H1 (cell line): ENCODE results near the gene SOX13. TPM values are rescaled to one million over a fixed set of nuclear protein-coding genes. Genes with fewer than 3 reads are reported as not detected.

Experiments
- CTCF ChIA-PET: fragments of 300-600 bp; sonication (Branson Sonifier 250); formaldehyde crosslinking; loops from one replicate; lab custom pipeline; 2021; ENCODE audit not compliant: partially characterized antibody; lab: Charles Lee
- POLR2A ChIA-PET: fragments of 300-600 bp; sonication (Branson Sonifier 250); formaldehyde crosslinking; loops from one replicate; lab custom pipeline; 2021; ENCODE audit warnings: inconsistent platforms; ENCODE audit not compliant: partially characterized antibody; lab: Charles Lee
- DNase-seq, 2 experiments: peaks; one replicate each; pipeline versions ENCODE4 v3.0.0 to v3.0.0-alpha.2; 2010 to 2022; ENCODE audit warnings: low spot score in 2 of 2, low read depth in 1 of 2, mixed read lengths in 1 of 2
- FAIRE-seq: peaks from 2 replicates; lab custom pipeline; 2011; peaks lifted over from hg19 to GRCh38; lab: Jason Lieb, UNC
- H2AFZ ChIP-seq: 2 replicates; pipeline ENCODE4 v1.8.1; 2012; ENCODE audit warnings: low read length, inconsistent platforms
- H2AK5ac ChIP-seq: 2 replicates; pipeline ENCODE4 v1.6.1; 2013; ENCODE audit warnings: low read depth, low read length
- H2BK120ac ChIP-seq: replicated peaks from 2 replicates; pipeline ENCODE3; 2013; ENCODE audit warnings: low read depth, low read length, inconsistent platforms
- H2BK12ac ChIP-seq: 2 replicates; pipeline ENCODE4 v1.6.1; 2013; ENCODE audit warnings: low read depth, low read length
- H2BK15ac ChIP-seq: 2 replicates; pipeline ENCODE4 v1.6.1; 2013; ENCODE audit warnings: low read length
- H2BK20ac ChIP-seq: 2 replicates; pipeline ENCODE4 v1.6.1; 2013; ENCODE audit warnings: low read length
- H2BK5ac ChIP-seq: 2 replicates; pipeline ENCODE4 v1.6.1; 2013; ENCODE audit warnings: low read depth, low read length
- H3K14ac ChIP-seq: 2 replicates; pipeline ENCODE4 v1.6.1; 2013; ENCODE audit warnings: inconsistent platforms; ENCODE audit not compliant: insufficient read length
- H3K18ac ChIP-seq: 2 replicates; pipeline ENCODE4 v1.6.1; 2013; ENCODE audit warnings: low read length; ENCODE audit errors: extremely low read depth
- H3K23ac ChIP-seq: 2 replicates; pipeline ENCODE4 v1.6.1; 2013; ENCODE audit warnings: inconsistent platforms; ENCODE audit not compliant: insufficient read length
- H3K23me2 ChIP-seq: 2 replicates; pipeline ENCODE4 v1.6.1; 2013; ENCODE audit warnings: low read depth, low read length
- H3K27ac ChIP-seq: 2 replicates; pipeline ENCODE4 v1.6.1; 2011; ENCODE audit warnings: low read depth, low read length, inconsistent platforms
- H3K27me3 ChIP-seq, 4 experiments: replicated peaks in 1 of 4; 1 replicate in 1 of 4; 2 replicates in 3 of 4; pipeline versions ENCODE4 v1.6.1 to v1.8.1; 2011 to 2013; ENCODE audit warnings: low read length in 3 of 4, mild to moderate bottlenecking in 3 of 4, inconsistent platforms in 2 of 4, mixed read lengths in 2 of 4, moderate library complexity in 1 of 4; ENCODE audit not compliant: control insufficient read depth in 3 of 4, insufficient read depth in 3 of 4; ENCODE audit errors: extremely low read depth in 1 of 4
- H3K36me3 ChIP-seq, 4 experiments: 2 replicates each; pipeline versions ENCODE4 v1.6.1 to v1.8.1; 2011 to 2013; ENCODE audit warnings: mild to moderate bottlenecking in 4 of 4, low read length in 3 of 4, moderate library complexity in 2 of 4, control low read depth in 1 of 4, inconsistent platforms in 1 of 4; ENCODE audit not compliant: insufficient read depth in 4 of 4, control insufficient read depth in 2 of 4
- H3K4ac ChIP-seq: replicated peaks from 2 replicates; pipeline ENCODE3; 2013; ENCODE audit warnings: low read length, low read depth, mixed read lengths, inconsistent platforms; ENCODE audit not compliant: insufficient read length
- H3K4me1 ChIP-seq, 4 experiments: replicated peaks in 1 of 4; 1 replicate in 1 of 4; 2 replicates in 3 of 4; pipeline versions ENCODE4 v1.6.1 to v1.8.1; 2011 to 2013; ENCODE audit warnings: low read length in 3 of 4, inconsistent platforms in 2 of 4, mixed read lengths in 1 of 4; ENCODE audit not compliant: insufficient read depth in 4 of 4, control insufficient read depth in 3 of 4
- H3K4me2 ChIP-seq, 2 experiments: 2 replicates each; pipeline versions ENCODE4 v1.6.1 to v1.8.1; 2011 to 2013; ENCODE audit warnings: low read depth in 2 of 2, low read length in 2 of 2, control low read depth in 1 of 2, inconsistent platforms in 1 of 2, mild to moderate bottlenecking in 1 of 2; ENCODE audit not compliant: insufficient read depth in 1 of 2
- H3K4me3 ChIP-seq, 4 experiments: fragments of 200-600, 300-600 bp in 1 of 4; sonication (generic), shearing (Covaris generic), sonication (Bioruptor Twin) in 1 of 4; 2 replicates each; pipeline versions ENCODE4 v1.5.1 to v1.8.1; 2011 to 2016; ENCODE audit warnings: low read length in 4 of 4, low read depth in 3 of 4, control low read depth in 2 of 4, inconsistent platforms in 2 of 4, mild to moderate bottlenecking in 2 of 4, mixed read lengths in 1 of 4, moderate library complexity in 1 of 4; ENCODE audit not compliant: insufficient read depth in 2 of 4; ENCODE audit errors: extremely low read depth in 1 of 4
- H3K56ac ChIP-seq: replicated peaks from 2 replicates; pipeline ENCODE3; 2013; ENCODE audit warnings: low read depth, mild to moderate bottlenecking, mixed read lengths, low read length, inconsistent platforms; ENCODE audit not compliant: insufficient read length
- H3K79me1 ChIP-seq: 2 replicates; pipeline ENCODE4 v1.6.1; 2013; ENCODE audit warnings: low read depth, low read length, control low read depth
- H3K79me2 ChIP-seq, 2 experiments: 2 replicates each; pipeline versions ENCODE4 v1.6.1 to v1.8.1; 2012 to 2013; ENCODE audit warnings: low read length in 2 of 2, mild to moderate bottlenecking in 2 of 2, inconsistent platforms in 1 of 2; ENCODE audit not compliant: insufficient read depth in 2 of 2, control insufficient read depth in 1 of 2
- H3K9ac ChIP-seq, 4 experiments: replicated peaks in 1 of 4; 1 replicate in 1 of 4; 2 replicates in 3 of 4; pipeline versions ENCODE4 v1.6.1 to v1.8.1; 2011 to 2013; ENCODE audit warnings: low read depth in 3 of 4, low read length in 3 of 4, control low read depth in 2 of 4, mild to moderate bottlenecking in 2 of 4, moderate library complexity in 2 of 4, inconsistent platforms in 1 of 4; ENCODE audit errors: extremely low read depth in 1 of 4
- H3K9me3 ChIP-seq, 2 experiments: 2 replicates each; pipeline versions ENCODE4 v1.6.1 to v1.8.1; 2012 to 2013; ENCODE audit warnings: mild to moderate bottlenecking in 2 of 2, moderate library complexity in 2 of 2, control low read depth in 1 of 2, inconsistent platforms in 1 of 2, low read depth in 1 of 2, low read length in 1 of 2, mixed read lengths in 1 of 2; ENCODE audit not compliant: insufficient read depth in 2 of 2
- H4K20me1 ChIP-seq, 2 experiments: replicated peaks in 1 of 2; 2 replicates each; pipeline versions ENCODE3 to v1.8.1; 2011 to 2013; ENCODE audit warnings: inconsistent platforms in 2 of 2, low read length in 2 of 2, mild to moderate bottlenecking in 1 of 2; ENCODE audit not compliant: insufficient read depth in 2 of 2, control insufficient read depth in 1 of 2
- H4K5ac ChIP-seq: 2 replicates; pipeline ENCODE4 v1.6.1; 2013; ENCODE audit warnings: low read length, low read depth, mixed read lengths, inconsistent platforms; ENCODE audit not compliant: insufficient read length
- H4K8ac ChIP-seq: 2 replicates; pipeline ENCODE4 v1.8.0; 2013; ENCODE audit warnings: mild to moderate bottlenecking, moderate library complexity, low read length, inconsistent platforms; ENCODE audit not compliant: insufficient read depth; ENCODE audit errors: extremely low read depth
- H4K91ac ChIP-seq: replicated peaks from 2 replicates; pipeline ENCODE3; 2013; ENCODE audit warnings: low read length, mixed read lengths, inconsistent platforms; ENCODE audit not compliant: insufficient read length
- BRCA1 ChIP-seq: IDR thresholded peaks from 2 replicates; pipeline ENCODE4 v1.6.1; 2012; ENCODE audit warnings: low read depth, low read length, improper control_type of control experiment
- CHD2 ChIP-seq: IDR thresholded peaks from 2 replicates; pipeline ENCODE4 v1.6.1; 2012; ENCODE audit warnings: low read length, improper control_type of control experiment
- whole genome bisulfite sequencing, 2 experiments: shearing (Covaris generic) in 1 of 2; methylation state at CpG; one replicate each; pipeline versions ENCODE4 v1.1.6 to v1.1.7; 2013 to 2015; ENCODE audit warnings: low lambda C conversion rate in 2 of 2, mixed read lengths in 2 of 2, inconsistent platforms in 1 of 2, low coverage in 1 of 2, missing lambda C conversion rate in 1 of 2; ENCODE audit not compliant: insufficient replicate concordance in 2 of 2, insufficient coverage in 1 of 2, insufficient read length in 1 of 2; ENCODE audit errors: extremely low coverage in 1 of 2, missing lambda C conversion rate in 1 of 2; 5-methylcytosine and 5-hydroxymethylcytosine counted together
- polyA plus RNA-seq, 7 experiments: library from polyadenylated mRNA; depleted of rRNA in 3 of 7; stranded (reverse) in 5 of 7; unstranded in 2 of 7; fragments of >200 nt in 5 of 7; fragments of 200-250 nt in 2 of 7; gene quantifications; 1 replicate in 5 of 7; 2 replicates in 1 of 7; 4 replicates in 1 of 7; pipeline versions ENCODE4 v1.2.1 to v1.2.3, GENCODE V29; 2011 to 2013; ENCODE audit warnings: missing spikeins in 2 of 7, mixed read lengths in 2 of 7
- total RNA-seq: library from RNA; stranded (reverse); fragmentation: NEBNext Ultra II Directional; extraction: Animal tissue kit (Norgen Biotek cat#: 25700); gene quantifications from 2 replicates; pipeline ENCODE4 v1.2.1, GENCODE V29; 2021

Gene SOX13
- total and polyA plus RNA-seq, 2 of the 8 experiments (the other 6 are each of a cell fraction or from before 2014, with no cell fraction given), result 113 to 173 TPM

- Histone ChIP-seq H2BK20ac (no peak overlapping the region), H4K8ac (no peak overlapping the region), H2BK15ac (no peak overlapping the region), H3K18ac (no peak overlapping the region), H3K14ac (no peak overlapping the region), H2BK12ac (no peak overlapping the region), H3K27me3 (no peaks in the 10 kb centered on the region), H3K56ac (no peak overlapping the region), H4K5ac (no peak overlapping the region), H2BK120ac (no peak overlapping the region), H3K79me1 (peaks cover 7% of the 10 kb centered on the region; the same call in 1 of the 2 replicates), H3K9ac (no peak overlapping the region), H4K91ac (no peak overlapping the region), H3K4ac (no peak overlapping the region), H3K36me3 (peaks cover 12 to 66% (median 49%) of the 10 kb centered on the region in 4 experiments), H2AFZ (no peak overlapping the region), H3K27ac (no peak overlapping the region), H2BK5ac (no peak overlapping the region; the same call in 1 of the 2 replicates)
- no peak for DNase-seq
- POLR2A ChIA-PET, result interaction anchor here (1.2 to 13.3 kb wide), 5 partner anchors 8 to 257 kb away, joined by 3 to 174 read pairs (median 4); partner anchors contain the start of gene SNRPE
- WGBS, 2 experiments, result 94% methylated on average over 22 of the region's 22 CpGs; no CpG with 5 or more reads in 1 of the 2 experiments
- TF ChIP-seq BRCA1 (no peak), CHD2 (no peak)
- TF ChIP-seq, all 59 proteins: peak for 0
- Histone ChIP-seq H3K9me3 (no peaks in the 10 kb centered on the region), H2AK5ac (no peak overlapping the region), H3K4me1 (peaks cover 4 to 21% (median 7%) of the 10 kb centered on the region in 4 experiments), H3K4me3 (no peak overlapping the region), H3K23ac (no peak overlapping the region), H3K23me2 (no peaks in the 10 kb centered on the region), H3K4me2 (no peak overlapping the region), H3K79me2 (peaks cover 0 to 5% of the 10 kb centered on the region in 2 experiments; a peak in 1 of 4 replicates), H4K20me1 (peaks cover 8 to 24% of the 10 kb centered on the region in 2 experiments)
- CTCF ChIA-PET, result interaction anchor here (0.6 to 11.3 kb wide), 18 partner anchors 10 to 262 kb away, joined by 3 to 261 read pairs (median 5); partner anchors contain the start of gene SOX13
- FAIRE-seq, result no peak
These were observed 51.7 kb downstream of the SOX13 start for GRCh38 chr1:204124639-204125038.
